Central memory CD8-positive, alpha-beta T cell (primary cell): Measurements from ENCODE around the gene MAGT1.
"Not testable (repeated sequence)": the region's sequence is repeated elsewhere in the genome, so short reads cannot be mapped to it uniquely, and the experiment has no call there.

Experiments used
- ATAC-seq: fragments of 150-1000 bp; cut with Tn5 transposase; replicated peaks from 2 replicates; pipeline ENCODE4 v1.10.0; 2022; ENCODE audit warnings: mild to moderate bottlenecking, moderate FRiP score, moderate number of reproducible peaks; ENCODE audit not compliant: poor library complexity, severe bottlenecking; ENCODE audit errors: extremely low read depth
- DNase-seq, 2 donors: peaks; one replicate each; pipeline ENCODE4 v3.0.0; 2021; ENCODE audit warnings: low spot score in 2 of 2
- H3K27ac Mint-ChIP-seq: one replicate; pipeline ENCODE4 v1.8.0; 2022; ENCODE audit warnings: low read depth, mild to moderate bottlenecking, moderate library complexity, mixed read lengths
- H3K27me3 Mint-ChIP-seq: one replicate; pipeline ENCODE4 v1.8.0; 2022; ENCODE audit warnings: mixed read lengths
- H3K36me3 Mint-ChIP-seq: one replicate; pipeline ENCODE4 v1.8.0; 2022; ENCODE audit warnings: mild to moderate bottlenecking, moderate library complexity, mixed read lengths; ENCODE audit not compliant: insufficient read depth
- H3K4me1 Mint-ChIP-seq: one replicate; pipeline ENCODE4 v1.8.0; 2022; ENCODE audit warnings: mixed read lengths
- H3K4me3 Mint-ChIP-seq: one replicate; pipeline ENCODE4 v1.8.0; 2022; ENCODE audit warnings: mild to moderate bottlenecking, moderate library complexity, mixed read lengths
- H3K9me3 Mint-ChIP-seq: one replicate; pipeline ENCODE4 v1.8.0; 2022; ENCODE audit warnings: mixed read lengths

The MAGT1 gene

GRCh38 chrX:77894921-77895886 lies at the start of gene MAGT1:
MAGT1 (minus strand) TSS chrX:77895435; CDS start chrX:77895410, 25 bp downstream.
- H3K4me3 Mint-ChIP-seq, result peak within 1 kb of the TSS; percentile 97
- peaks cover 20% of the 10 kb centered on the region for H3K36me3 Mint-ChIP-seq
- H3K4me1 Mint-ChIP-seq, result peaks cover 23% of the 10 kb centered on the region
- peak within 1 kb of the TSS; percentile 99 for H3K27ac Mint-ChIP-seq
- DNase-seq (peak; percentile 66 to 90), ATAC-seq (peak; percentile 87)
- no peaks in the 10 kb centered on the region for H3K27me3 Mint-ChIP-seq
- H3K9me3 Mint-ChIP-seq, result no peaks in the 10 kb centered on the region

GRCh38 chrX:77945031-77945430 lies 49.8 kb upstream of the MAGT1 start:
- H3K27me3 Mint-ChIP-seq, H3K36me3 Mint-ChIP-seq, ATAC-seq, H3K4me1 Mint-ChIP-seq, H3K4me3 Mint-ChIP-seq, H3K27ac Mint-ChIP-seq, DNase-seq, H3K9me3 Mint-ChIP-seq: not testable (repeated sequence)

GRCh38 chrX:77938083-77938680 lies 42.9 kb upstream of the MAGT1 start:
- H3K9me3 Mint-ChIP-seq, result no peaks in the 10 kb centered on the region
- H3K4me1 Mint-ChIP-seq, result no peaks in the 10 kb centered on the region
- H3K4me3 Mint-ChIP-seq, result no peak overlapping the region
- no peaks in the 10 kb centered on the region for H3K27me3 Mint-ChIP-seq
- no peak overlapping the region for H3K27ac Mint-ChIP-seq
- DNase-seq (no peak), ATAC-seq (no peak)
- H3K36me3 Mint-ChIP-seq, result no peaks in the 10 kb centered on the region

- no peaks in the 10 kb centered on the region for H3K27me3 Mint-ChIP-seq
- DNase-seq, result no peak
- H3K9me3 Mint-ChIP-seq, result no peaks in the 10 kb centered on the region
- H3K36me3 Mint-ChIP-seq, result no peaks in the 10 kb centered on the region
- H3K27ac Mint-ChIP-seq, result no peak overlapping the region
- H3K4me3 Mint-ChIP-seq, result no peak overlapping the region
- H3K4me1 Mint-ChIP-seq, result no peaks in the 10 kb centered on the region
- no peak for ATAC-seq
Measured at GRCh38 chrX:77937291-77937690, 42.1 kb upstream of the MAGT1 start.

- H3K4me3 Mint-ChIP-seq, result no peak overlapping the region
- no peaks in the 10 kb centered on the region for H3K36me3 Mint-ChIP-seq
- H3K27me3 Mint-ChIP-seq, result no peaks in the 10 kb centered on the region
- H3K27ac Mint-ChIP-seq, result no peak overlapping the region
- H3K4me1 Mint-ChIP-seq, result no peaks in the 10 kb centered on the region
- H3K9me3 Mint-ChIP-seq, result no peaks in the 10 kb centered on the region
- no peak for DNase-seq
- ATAC-seq, result no peak
Measured at GRCh38 chrX:77936299-77936698, 41.1 kb upstream of the MAGT1 start.

GRCh38 chrX:77935886-77936285 lies 40.7 kb upstream of the MAGT1 start:
- H3K27ac Mint-ChIP-seq, result no peak overlapping the region
- H3K27me3 Mint-ChIP-seq, result no peaks in the 10 kb centered on the region
- no peak overlapping the region for H3K4me3 Mint-ChIP-seq
- H3K9me3 Mint-ChIP-seq, result no peaks in the 10 kb centered on the region
- no peak for ATAC-seq
- DNase-seq, result no peak
- H3K4me1 Mint-ChIP-seq, result no peaks in the 10 kb centered on the region
- no peaks in the 10 kb centered on the region for H3K36me3 Mint-ChIP-seq

- H3K27ac Mint-ChIP-seq, result no peak overlapping the region
- ATAC-seq, result no peak
- H3K36me3 Mint-ChIP-seq, result peaks cover 2% of the 10 kb centered on the region
- no peak for DNase-seq
- H3K9me3 Mint-ChIP-seq, result no peaks in the 10 kb centered on the region
- H3K4me3 Mint-ChIP-seq, result no peak overlapping the region
- H3K4me1 Mint-ChIP-seq, result peaks cover 5% of the 10 kb centered on the region
- no peaks in the 10 kb centered on the region for H3K27me3 Mint-ChIP-seq
Measured at GRCh38 chrX:77930581-77930980, 35.3 kb upstream of the MAGT1 start.

- no peak overlapping the region for H3K27ac Mint-ChIP-seq
Measured at GRCh38 chrX:77925764-77926163, 30.5 kb upstream of the MAGT1 start.

GRCh38 chrX:77924320-77924859 lies 29.2 kb upstream of the MAGT1 start:
- no peak for ATAC-seq
- Mint-ChIP-seq H3K9me3 (no peaks in the 10 kb centered on the region), H3K4me3 (no peak overlapping the region), H3K36me3 (peaks cover 2% of the 10 kb centered on the region), H3K27ac (no peak overlapping the region), H3K27me3 (no peaks in the 10 kb centered on the region), H3K4me1 (peaks cover 5% of the 10 kb centered on the region)
- no peak for DNase-seq

More at GRCh38 chrX:77925764-77926163, 30.5 kb upstream of the MAGT1 start:
- peaks cover 2% of the 10 kb centered on the region for H3K36me3 Mint-ChIP-seq
- DNase-seq, result no peak
- H3K9me3 Mint-ChIP-seq, result no peaks in the 10 kb centered on the region
- H3K27me3 Mint-ChIP-seq, result no peaks in the 10 kb centered on the region
- no peak overlapping the region for H3K4me3 Mint-ChIP-seq
- no peak for ATAC-seq
- peaks cover 5% of the 10 kb centered on the region for H3K4me1 Mint-ChIP-seq

GRCh38 chrX:77922787-77923186 lies 27.6 kb upstream of the MAGT1 start:
- Mint-ChIP-seq H3K4me1 (no peaks in the 10 kb centered on the region), H3K27ac (no peak overlapping the region), H3K9me3 (no peaks in the 10 kb centered on the region), H3K36me3 (no peaks in the 10 kb centered on the region), H3K4me3 (no peak overlapping the region), H3K27me3 (no peaks in the 10 kb centered on the region)
- ATAC-seq (no peak), DNase-seq (no peak)

- not testable (repeated sequence) for DNase-seq, H3K36me3 Mint-ChIP-seq, H3K9me3 Mint-ChIP-seq, ATAC-seq, H3K27me3 Mint-ChIP-seq, H3K4me3 Mint-ChIP-seq
- Mint-ChIP-seq H3K27ac (peak overlapping the region; percentile 46), H3K4me1 (peaks cover 12% of the 10 kb centered on the region)
Measured at GRCh38 chrX:77919370-77919769, 24.1 kb upstream of the MAGT1 start.

GRCh38 chrX:77918568-77918967 lies 23.3 kb upstream of the MAGT1 start:
- ATAC-seq, result no peak
- no peak overlapping the region for H3K27ac Mint-ChIP-seq
- no peak overlapping the region for H3K4me3 Mint-ChIP-seq
- H3K9me3 Mint-ChIP-seq, result no peaks in the 10 kb centered on the region
- no peaks in the 10 kb centered on the region for H3K36me3 Mint-ChIP-seq
- H3K4me1 Mint-ChIP-seq, result peaks cover 12% of the 10 kb centered on the region
- DNase-seq, result no peak
- H3K27me3 Mint-ChIP-seq, result no peaks in the 10 kb centered on the region
